H1 (cell line): Measurements from ENCODE around the gene PIAS1. TPM values are rescaled to one million over a fixed set of nuclear protein-coding genes. Genes with fewer than 3 reads are reported as not detected.

Source experiments
- CTCF ChIA-PET: fragments of 300-600 bp; sonication (Branson Sonifier 250); formaldehyde crosslinking; loops from one replicate; lab custom pipeline; 2021; ENCODE audit not compliant: partially characterized antibody; lab: Charles Lee
- POLR2A ChIA-PET: fragments of 300-600 bp; sonication (Branson Sonifier 250); formaldehyde crosslinking; loops from one replicate; lab custom pipeline; 2021; ENCODE audit warnings: inconsistent platforms; ENCODE audit not compliant: partially characterized antibody; lab: Charles Lee
- DNase-seq, 2 experiments: peaks; one replicate each; pipeline versions ENCODE4 v3.0.0 to v3.0.0-alpha.2; 2010 to 2022; ENCODE audit warnings: low spot score in 2 of 2, low read depth in 1 of 2, mixed read lengths in 1 of 2
- FAIRE-seq: peaks from 2 replicates; lab custom pipeline; 2011; peaks lifted over from hg19 to GRCh38; lab: Jason Lieb, UNC
- H2AFZ ChIP-seq: 2 replicates; pipeline ENCODE4 v1.8.1; 2012; ENCODE audit warnings: low read length, inconsistent platforms
- H2AK5ac ChIP-seq: 2 replicates; pipeline ENCODE4 v1.6.1; 2013; ENCODE audit warnings: low read depth, low read length
- H2BK120ac ChIP-seq: replicated peaks from 2 replicates; pipeline ENCODE3; 2013; ENCODE audit warnings: low read depth, low read length, inconsistent platforms
- H2BK12ac ChIP-seq: 2 replicates; pipeline ENCODE4 v1.6.1; 2013; ENCODE audit warnings: low read depth, low read length
- H2BK15ac ChIP-seq: 2 replicates; pipeline ENCODE4 v1.6.1; 2013; ENCODE audit warnings: low read length
- H2BK20ac ChIP-seq: 2 replicates; pipeline ENCODE4 v1.6.1; 2013; ENCODE audit warnings: low read length
- H2BK5ac ChIP-seq: 2 replicates; pipeline ENCODE4 v1.6.1; 2013; ENCODE audit warnings: low read depth, low read length
- H3K14ac ChIP-seq: 2 replicates; pipeline ENCODE4 v1.6.1; 2013; ENCODE audit warnings: inconsistent platforms; ENCODE audit not compliant: insufficient read length
- H3K18ac ChIP-seq: 2 replicates; pipeline ENCODE4 v1.6.1; 2013; ENCODE audit warnings: low read length; ENCODE audit errors: extremely low read depth
- H3K23ac ChIP-seq: 2 replicates; pipeline ENCODE4 v1.6.1; 2013; ENCODE audit warnings: inconsistent platforms; ENCODE audit not compliant: insufficient read length
- H3K23me2 ChIP-seq: 2 replicates; pipeline ENCODE4 v1.6.1; 2013; ENCODE audit warnings: low read depth, low read length
- H3K27ac ChIP-seq: 2 replicates; pipeline ENCODE4 v1.6.1; 2011; ENCODE audit warnings: low read depth, low read length, inconsistent platforms
- H3K27me3 ChIP-seq, 4 experiments: replicated peaks in 1 of 4; 1 replicate in 1 of 4; 2 replicates in 3 of 4; pipeline versions ENCODE4 v1.6.1 to v1.8.1; 2011 to 2013; ENCODE audit warnings: low read length in 3 of 4, mild to moderate bottlenecking in 3 of 4, inconsistent platforms in 2 of 4, mixed read lengths in 2 of 4, moderate library complexity in 1 of 4; ENCODE audit not compliant: control insufficient read depth in 3 of 4, insufficient read depth in 3 of 4; ENCODE audit errors: extremely low read depth in 1 of 4
- H3K36me3 ChIP-seq, 4 experiments: 2 replicates each; pipeline versions ENCODE4 v1.6.1 to v1.8.1; 2011 to 2013; ENCODE audit warnings: mild to moderate bottlenecking in 4 of 4, low read length in 3 of 4, moderate library complexity in 2 of 4, control low read depth in 1 of 4, inconsistent platforms in 1 of 4; ENCODE audit not compliant: insufficient read depth in 4 of 4, control insufficient read depth in 2 of 4
- H3K4ac ChIP-seq: replicated peaks from 2 replicates; pipeline ENCODE3; 2013; ENCODE audit warnings: low read length, low read depth, mixed read lengths, inconsistent platforms; ENCODE audit not compliant: insufficient read length
- H3K4me1 ChIP-seq, 4 experiments: replicated peaks in 1 of 4; 1 replicate in 1 of 4; 2 replicates in 3 of 4; pipeline versions ENCODE4 v1.6.1 to v1.8.1; 2011 to 2013; ENCODE audit warnings: low read length in 3 of 4, inconsistent platforms in 2 of 4, mixed read lengths in 1 of 4; ENCODE audit not compliant: insufficient read depth in 4 of 4, control insufficient read depth in 3 of 4
- H3K4me2 ChIP-seq, 2 experiments: 2 replicates each; pipeline versions ENCODE4 v1.6.1 to v1.8.1; 2011 to 2013; ENCODE audit warnings: low read depth in 2 of 2, low read length in 2 of 2, control low read depth in 1 of 2, inconsistent platforms in 1 of 2, mild to moderate bottlenecking in 1 of 2; ENCODE audit not compliant: insufficient read depth in 1 of 2
- H3K4me3 ChIP-seq, 4 experiments: fragments of 200-600, 300-600 bp in 1 of 4; sonication (generic), shearing (Covaris generic), sonication (Bioruptor Twin) in 1 of 4; 2 replicates each; pipeline versions ENCODE4 v1.5.1 to v1.8.1; 2011 to 2016; ENCODE audit warnings: low read length in 4 of 4, low read depth in 3 of 4, control low read depth in 2 of 4, inconsistent platforms in 2 of 4, mild to moderate bottlenecking in 2 of 4, mixed read lengths in 1 of 4, moderate library complexity in 1 of 4; ENCODE audit not compliant: insufficient read depth in 2 of 4; ENCODE audit errors: extremely low read depth in 1 of 4
- H3K56ac ChIP-seq: replicated peaks from 2 replicates; pipeline ENCODE3; 2013; ENCODE audit warnings: low read depth, mild to moderate bottlenecking, mixed read lengths, low read length, inconsistent platforms; ENCODE audit not compliant: insufficient read length
- H3K79me1 ChIP-seq: 2 replicates; pipeline ENCODE4 v1.6.1; 2013; ENCODE audit warnings: low read depth, low read length, control low read depth
- H3K79me2 ChIP-seq, 2 experiments: 2 replicates each; pipeline versions ENCODE4 v1.6.1 to v1.8.1; 2012 to 2013; ENCODE audit warnings: low read length in 2 of 2, mild to moderate bottlenecking in 2 of 2, inconsistent platforms in 1 of 2; ENCODE audit not compliant: insufficient read depth in 2 of 2, control insufficient read depth in 1 of 2
- H3K9ac ChIP-seq, 4 experiments: replicated peaks in 1 of 4; 1 replicate in 1 of 4; 2 replicates in 3 of 4; pipeline versions ENCODE4 v1.6.1 to v1.8.1; 2011 to 2013; ENCODE audit warnings: low read depth in 3 of 4, low read length in 3 of 4, control low read depth in 2 of 4, mild to moderate bottlenecking in 2 of 4, moderate library complexity in 2 of 4, inconsistent platforms in 1 of 4; ENCODE audit errors: extremely low read depth in 1 of 4
- H3K9me3 ChIP-seq, 2 experiments: 2 replicates each; pipeline versions ENCODE4 v1.6.1 to v1.8.1; 2012 to 2013; ENCODE audit warnings: mild to moderate bottlenecking in 2 of 2, moderate library complexity in 2 of 2, control low read depth in 1 of 2, inconsistent platforms in 1 of 2, low read depth in 1 of 2, low read length in 1 of 2, mixed read lengths in 1 of 2; ENCODE audit not compliant: insufficient read depth in 2 of 2
- H4K20me1 ChIP-seq, 2 experiments: replicated peaks in 1 of 2; 2 replicates each; pipeline versions ENCODE3 to v1.8.1; 2011 to 2013; ENCODE audit warnings: inconsistent platforms in 2 of 2, low read length in 2 of 2, mild to moderate bottlenecking in 1 of 2; ENCODE audit not compliant: insufficient read depth in 2 of 2, control insufficient read depth in 1 of 2
- H4K5ac ChIP-seq: 2 replicates; pipeline ENCODE4 v1.6.1; 2013; ENCODE audit warnings: low read length, low read depth, mixed read lengths, inconsistent platforms; ENCODE audit not compliant: insufficient read length
- H4K8ac ChIP-seq: 2 replicates; pipeline ENCODE4 v1.8.0; 2013; ENCODE audit warnings: mild to moderate bottlenecking, moderate library complexity, low read length, inconsistent platforms; ENCODE audit not compliant: insufficient read depth; ENCODE audit errors: extremely low read depth
- H4K91ac ChIP-seq: replicated peaks from 2 replicates; pipeline ENCODE3; 2013; ENCODE audit warnings: low read length, mixed read lengths, inconsistent platforms; ENCODE audit not compliant: insufficient read length
- RXRA ChIP-seq: IDR thresholded peaks from 2 replicates; pipeline ENCODE4 v1.6.1; 2011; ENCODE audit warnings: low read depth, mild to moderate bottlenecking, low read length, moderate library complexity; ENCODE audit not compliant: insufficient read depth
- SIRT6 ChIP-seq: IDR thresholded peaks from one replicate; pipeline ENCODE4 v1.7.1; 2012; ENCODE audit warnings: low read length, inconsistent platforms
- SP1 ChIP-seq: IDR thresholded peaks from 2 replicates; pipeline ENCODE4 v1.6.1; 2011; ENCODE audit warnings: low read depth, low read length
- SP4 ChIP-seq: IDR thresholded peaks from 2 replicates; pipeline ENCODE4 v1.6.1; 2012; ENCODE audit warnings: low read length, inconsistent platforms
- WGBS, 2 experiments: shearing (Covaris generic) in 1 of 2; methylation state at CpG; one replicate each; pipeline versions ENCODE4 v1.1.6 to v1.1.7; 2013 to 2015; ENCODE audit warnings: low lambda C conversion rate in 2 of 2, mixed read lengths in 2 of 2, inconsistent platforms in 1 of 2, low coverage in 1 of 2, missing lambda C conversion rate in 1 of 2; ENCODE audit not compliant: insufficient replicate concordance in 2 of 2, insufficient coverage in 1 of 2, insufficient read length in 1 of 2; ENCODE audit errors: extremely low coverage in 1 of 2, missing lambda C conversion rate in 1 of 2; 5-methylcytosine and 5-hydroxymethylcytosine counted together
- polyA plus RNA-seq, 7 experiments: library from polyadenylated mRNA; depleted of rRNA in 3 of 7; stranded (reverse) in 5 of 7; unstranded in 2 of 7; fragments of >200 nt in 5 of 7; fragments of 200-250 nt in 2 of 7; gene quantifications; 1 replicate in 5 of 7; 2 replicates in 1 of 7; 4 replicates in 1 of 7; pipeline versions ENCODE4 v1.2.1 to v1.2.3, GENCODE V29; 2011 to 2013; ENCODE audit warnings: missing spikeins in 2 of 7, mixed read lengths in 2 of 7
- total RNA-seq: library from RNA; stranded (reverse); fragmentation: NEBNext Ultra II Directional; extraction: Animal tissue kit (Norgen Biotek cat#: 25700); gene quantifications from 2 replicates; pipeline ENCODE4 v1.2.1, GENCODE V29; 2021

PIAS1 gene
- total and polyA plus RNA-seq, 2 of the 8 experiments (the other 6 are each of a cell fraction or from before 2014, with no cell fraction given): 30.8 to 34.5 TPM

DNA sequence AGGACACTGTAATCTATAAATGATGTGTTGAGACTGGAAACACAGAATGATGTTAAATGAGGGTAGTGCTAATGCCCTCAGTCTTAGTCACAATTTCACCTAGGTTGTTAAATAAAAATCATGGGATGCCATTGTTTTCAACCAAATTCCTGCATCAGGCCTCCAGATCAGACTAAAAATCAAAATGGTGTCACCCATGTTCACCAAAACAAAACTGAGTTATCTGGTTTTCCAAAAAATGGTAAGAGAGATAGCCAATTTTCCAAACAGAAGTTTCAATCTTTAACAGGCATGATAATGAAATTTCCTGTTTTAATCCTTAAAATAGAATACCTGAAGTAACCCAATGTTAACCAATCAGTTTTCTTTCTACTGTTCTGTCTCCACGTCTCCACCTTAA is 2.2 kb upstream of the PIAS1 start:
- Histone ChIP-seq H2BK120ac (no peak overlapping the region), H3K36me3 (no peaks in the 10 kb centered on the region), H3K14ac (no peak overlapping the region), H3K23ac (no peak overlapping the region), H2BK15ac (no peak overlapping the region), H3K23me2 (peaks cover 8% of the 10 kb centered on the region; the same call in 1 of the 2 replicates), H4K8ac (no peak overlapping the region), H4K5ac (no peak overlapping the region), H3K79me1 (no peaks in the 10 kb centered on the region; the same call in 1 of the 2 replicates), H3K9ac (no peak overlapping the region), H2BK12ac (no peak overlapping the region), H3K56ac (no peak overlapping the region), H2BK20ac (no peak overlapping the region), H4K20me1 (peaks cover 3 to 9% of the 10 kb centered on the region in 2 experiments), H2AK5ac (no peak overlapping the region), H3K27ac (no peak overlapping the region), H3K4me1 (peaks cover 0 to 3% (median 2%) of the 10 kb centered on the region in 4 experiments; a peak in 3 of 7 replicates), H3K4me2 (no peak overlapping the region), H3K27me3 (no peaks in the 10 kb centered on the region; a peak in 1 of 7 replicates), H3K4me3 (no peak overlapping the region), H3K9me3 (no peaks in the 10 kb centered on the region), H3K79me2 (peaks cover 0 to 21% of the 10 kb centered on the region in 2 experiments; a peak in 3 of 4 replicates), H3K18ac (no peak overlapping the region), H4K91ac (no peak overlapping the region), H2AFZ (no peak overlapping the region), H3K4ac (no peak overlapping the region), H2BK5ac (no peak overlapping the region)
- ChIA-PET POLR2A (no interaction called here), CTCF (interaction anchor here (0.8 kb wide), 1 partner anchor 321 kb away, joined by 3 read pairs; no protein-coding TSS in a partner anchor)
- DNase-seq: no peak
- no peak for TF ChIP-seq SP4
- TF ChIP-seq SIRT6: no peak
- TF ChIP-seq SP1: no peak
- TF ChIP-seq RXRA: no peak
- WGBS, 2 experiments: 80% methylated on average over 1 of the region's 1 CpG; no CpG with 5 or more reads in 1 of the 2 experiments
- FAIRE-seq: no peak
